Stimulated activated CD4-positive, alpha-beta T cell treated with anti-CD3 and anti-CD28 coated beads, Interleukin-2, amount 100 ng/mL, for 48 hours (primary cell): ENCODE measurements around the gene FADS3.

Experiments
- DNase-seq, 2 donors: peaks; one replicate each; pipeline ENCODE4 v3.0.0-alpha.2; 2020

FADS3 gene

GRCh38 chr11:61833471-61833870 is 57.9 kb downstream of the FADS3 start:
- DNase-seq = no peak

DNA sequence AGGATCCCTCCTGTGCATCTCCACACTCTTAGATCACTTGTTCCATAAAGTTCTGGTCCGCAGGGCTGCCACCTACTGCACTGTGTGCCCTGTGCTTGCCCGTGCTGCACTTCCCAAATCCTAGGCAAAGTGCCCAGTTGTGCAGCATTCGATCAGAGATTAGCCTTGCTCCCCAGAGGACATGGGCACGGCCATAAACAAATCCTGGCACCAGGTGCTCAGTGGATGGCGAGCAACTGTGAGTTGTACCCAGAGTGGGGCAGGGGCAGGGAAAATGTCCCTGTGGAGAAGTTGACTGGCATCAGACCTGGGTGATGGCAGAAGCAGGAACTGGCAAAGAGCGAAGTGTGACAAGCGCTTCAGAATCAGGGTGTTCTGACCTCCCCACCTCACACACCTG is 58.6 kb downstream of the FADS3 start:
- DNase-seq = no peak

DNA sequence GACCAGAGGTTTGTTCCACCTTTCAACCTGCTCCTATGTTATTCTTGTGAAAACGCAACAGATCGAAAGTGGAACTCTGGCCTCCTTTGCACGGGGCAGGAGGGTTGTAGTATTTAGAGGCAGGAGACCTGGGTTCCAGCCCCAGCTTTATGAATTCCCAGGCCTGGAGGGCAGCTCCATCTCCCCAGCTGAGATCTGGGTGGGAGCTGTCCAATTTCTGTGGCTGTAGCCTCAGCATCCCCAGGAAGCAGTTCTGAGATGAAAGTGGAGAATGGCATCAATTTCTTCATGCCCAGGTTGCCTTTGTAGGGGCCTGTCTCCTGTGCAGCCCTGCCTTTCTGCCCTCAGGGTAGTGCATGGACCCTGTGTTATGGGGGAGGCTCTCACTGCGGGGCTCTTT is 59.1 kb downstream of the FADS3 start:
- no peak for DNase-seq

- DNase-seq = no peak
Observed at GRCh38 chr11:61830237-61831105, 60.9 kb downstream of the FADS3 start.

DNA sequence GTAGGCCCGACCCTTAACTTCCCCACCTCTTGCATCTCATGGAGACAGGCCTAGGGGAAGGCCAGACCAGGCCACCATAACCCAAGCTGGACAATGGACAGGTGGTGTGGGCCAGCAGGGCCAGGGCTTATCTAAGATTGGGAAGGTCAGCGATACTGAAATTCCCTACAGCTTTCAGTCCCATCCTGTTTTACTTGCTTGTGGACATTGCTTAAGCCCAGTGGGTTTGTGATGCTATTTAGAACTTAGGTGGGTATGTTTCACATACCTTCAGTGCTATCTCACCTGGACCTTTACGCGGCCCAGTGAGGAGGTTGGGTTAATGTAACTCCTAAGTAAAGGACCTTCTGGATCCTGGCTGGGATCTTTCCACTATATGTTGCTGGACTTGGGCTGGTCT is 61.5 kb downstream of the FADS3 start:
- no peak for DNase-seq

DNA sequence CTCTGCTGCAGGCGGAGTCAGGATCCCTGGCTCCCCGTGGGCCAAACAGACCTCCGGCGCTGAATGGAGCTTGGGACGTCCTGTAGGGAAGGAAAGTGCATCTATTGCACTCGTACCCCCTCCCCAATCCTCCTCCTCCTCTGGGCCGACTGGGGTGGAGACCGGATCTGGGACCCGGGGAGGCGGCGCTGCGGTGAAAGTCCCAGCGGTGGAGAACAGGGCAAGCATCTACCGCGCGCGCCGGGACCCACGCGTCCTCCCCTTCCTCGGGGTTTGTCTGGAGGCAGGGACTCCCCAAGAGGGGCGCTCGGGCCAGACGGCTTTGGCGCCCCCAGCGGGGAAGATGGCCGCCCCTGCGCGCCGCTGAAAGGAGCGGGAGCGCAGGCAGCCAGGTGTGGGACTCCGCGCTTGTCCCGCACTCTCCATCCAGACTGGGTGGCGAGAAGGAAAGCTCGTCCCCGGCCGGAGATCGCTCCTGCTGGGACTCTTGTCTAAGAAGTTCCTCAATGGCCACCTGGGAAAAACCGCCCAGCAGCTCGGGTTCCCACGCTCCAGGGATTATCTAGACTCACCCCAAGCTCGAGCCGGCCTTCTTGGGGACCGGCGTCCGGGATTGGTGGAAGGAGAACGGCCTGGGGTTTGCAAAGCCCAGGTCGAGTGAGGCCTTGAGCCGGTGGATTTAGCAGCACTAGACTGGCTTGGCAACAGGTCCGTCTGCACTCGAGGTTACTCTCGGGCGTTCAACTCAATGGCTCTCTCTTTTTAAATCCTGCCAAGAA is 62.5 kb downstream of the FADS3 start:
- peak in 1 of 2 donors; percentile 40 for DNase-seq

DNA sequence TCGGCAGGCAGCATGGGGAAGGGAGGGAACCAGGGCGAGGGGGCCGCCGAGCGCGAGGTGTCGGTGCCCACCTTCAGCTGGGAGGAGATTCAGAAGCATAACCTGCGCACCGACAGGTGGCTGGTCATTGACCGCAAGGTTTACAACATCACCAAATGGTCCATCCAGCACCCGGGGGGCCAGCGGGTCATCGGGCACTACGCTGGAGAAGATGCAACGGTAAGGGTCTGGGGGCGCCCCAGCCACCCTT is 63.0 kb downstream of the FADS3 start:
- DNase-seq = no peak

DNA sequence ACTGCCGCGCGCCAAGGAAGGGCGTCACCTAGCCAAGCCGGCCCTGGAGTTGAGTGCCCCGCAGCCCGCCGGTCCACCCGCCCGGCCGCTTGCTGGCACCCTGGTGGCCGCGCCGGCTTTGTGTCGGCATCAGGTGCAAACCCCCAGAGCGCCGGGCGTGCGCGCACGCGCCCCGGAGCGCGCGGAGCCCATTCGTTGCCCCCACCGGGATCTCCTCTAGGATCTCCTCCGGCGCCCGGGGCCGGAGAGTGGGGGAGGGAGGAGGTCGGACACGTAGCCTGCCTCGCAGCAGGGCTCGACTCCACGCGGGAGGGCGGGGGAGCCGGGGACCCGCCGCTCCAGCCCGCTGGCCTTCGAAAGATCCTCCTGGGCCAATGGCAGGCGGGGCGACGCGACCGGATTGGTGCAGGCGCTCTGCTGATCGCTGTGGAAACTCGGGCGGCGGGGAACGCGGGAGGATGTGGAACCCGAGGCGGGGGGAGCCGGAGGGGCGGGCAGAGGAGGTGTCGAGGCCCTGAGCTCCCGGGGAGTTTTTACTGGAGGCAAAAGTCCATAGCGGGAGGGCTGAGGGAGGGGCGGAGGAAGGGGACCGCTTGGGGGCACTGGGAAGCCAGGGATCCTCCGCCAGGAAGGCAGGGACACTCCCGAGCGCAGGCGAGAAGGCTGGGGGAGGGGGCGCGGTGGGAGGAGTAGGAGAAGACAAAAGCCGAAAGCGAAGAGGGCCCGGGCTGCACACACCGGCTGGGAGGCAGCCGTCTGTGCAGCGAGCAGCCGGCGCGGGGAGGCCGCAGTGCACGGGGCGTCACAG is 63.6 kb downstream of the FADS3 start, which contains the start of gene FADS2:
Gene FADS2, plus strand, starts transcription at position 730 of the 808 bp plus-strand sequence. CDS start 91 bp downstream, outside the sequence.
- DNase-seq = peak; percentile 53 to 69

- no peak for DNase-seq
Observed at GRCh38 chr11:61826930-61827570, 64.3 kb downstream of the FADS3 start.
